Left colon (tissue), 2 donors: ENCODE results near the gene XK. TPM values are rescaled to one million over a fixed set of nuclear protein-coding genes. Genes with fewer than 3 reads are reported as not detected.
"Not testable (repeated sequence)": the region's sequence is repeated elsewhere in the genome, so short reads cannot be mapped to it uniquely, and the experiment has no call there.

Experiments
- ATAC-seq: fragments of 200-7000 bp; cut with Tn5 transposase; one replicate; pipeline ENCODE4 v1.9.1; 2020; ENCODE audit warnings: mild to moderate bottlenecking, moderate library complexity
- DNase-seq, 2 donors: peaks; one replicate each; pipeline ENCODE4 v3.0.0-alpha.2; 2020
- intact Hi-C, 2 donors: fragments of 100-400 bp; cut with DNase I in 1 of 2; cut with micrococcal nuclease in 1 of 2; formaldehyde crosslinking; loops; one replicate each; pipeline versions ENCODE4 v1.11.2 to v1.14.0; 2022; cut with DNase I, micrococcal nuclease
- total RNA-seq, 2 donors: library from RNA; stranded (reverse); fragmentation: NEBNext Ultra II Directional; extraction: Animal tissue kit (Norgen Biotek cat#: 25700); gene quantifications; one replicate each; pipeline ENCODE4 v1.2.1, GENCODE V29; 2021
- donor health status: DM: no; HTN: no; CAD: no.
- donor health status: DM: yes; HTN: yes; CAD: no.

The XK gene
- total RNA-seq, 2 donors from 2014 or later: 26.7 to 34.3 TPM

DNA sequence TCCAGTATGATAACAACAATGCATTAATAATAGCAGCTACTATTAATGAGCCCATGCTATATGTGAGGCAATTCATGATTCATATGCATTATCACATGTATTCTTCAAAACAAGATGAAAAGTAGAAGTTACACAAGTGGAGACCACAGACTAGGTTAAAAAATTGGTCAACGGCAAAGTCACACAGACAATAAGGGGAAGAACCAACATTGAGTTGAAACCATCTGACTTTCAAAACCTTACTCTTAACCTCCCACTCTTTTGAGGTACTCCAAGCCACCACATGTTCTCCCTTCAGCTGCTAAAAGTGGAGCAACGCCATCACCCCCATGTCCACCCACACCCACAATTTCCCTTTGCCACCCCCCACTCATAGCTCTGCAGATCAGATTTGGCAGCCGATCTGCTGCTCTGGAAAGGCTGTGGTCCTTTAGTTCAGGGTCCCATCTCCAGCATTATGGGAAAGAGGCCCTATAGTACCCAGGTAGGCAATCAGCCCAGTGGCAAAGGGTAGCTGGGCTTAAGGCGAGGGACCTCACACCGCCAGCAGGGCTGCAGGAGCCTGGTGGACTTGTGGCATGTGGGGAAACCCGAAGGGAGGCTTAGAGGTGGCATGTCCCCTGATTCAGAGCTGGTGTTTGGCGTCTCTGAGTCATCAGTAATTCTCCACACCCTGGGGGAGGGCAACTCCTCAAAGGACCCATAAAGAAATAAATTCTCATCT lies 60.8 kb downstream of the XK start:
- intact Hi-C loops: no loop called here
- ATAC-seq: peak; percentile 59
- peak in 1 of 2 donors; percentile 24 for DNase-seq

GRCh38 chrX:37746951-37747350 lies 61.4 kb downstream of the XK start:
- intact Hi-C loops: no loop called here
- DNase-seq (no peak), ATAC-seq (no peak)

DNA sequence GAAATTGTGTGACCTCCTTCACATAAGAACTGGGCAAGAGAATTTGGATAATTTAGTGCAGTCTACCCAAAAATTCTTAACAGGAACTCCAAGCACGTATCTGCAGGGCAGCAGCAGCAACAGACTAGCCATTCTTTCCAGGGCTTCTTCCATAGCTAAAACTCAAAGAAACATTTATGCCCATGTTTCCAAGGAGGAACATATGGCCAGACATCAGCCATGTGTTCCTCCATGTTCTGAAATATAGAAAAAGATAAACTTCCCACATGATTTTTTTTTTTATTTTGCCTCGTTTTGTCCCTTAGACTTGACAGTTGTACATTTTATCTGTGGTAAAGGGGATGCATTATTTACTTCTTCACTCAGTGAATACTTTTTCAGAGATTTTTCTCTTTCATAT lies 66.7 kb downstream of the XK start:
- ATAC-seq (no peak), DNase-seq (no peak)
- intact Hi-C loops: loop anchor here in 1 of 2 donors (10.0 kb wide), 1 partner anchor 423 kb away; no protein-coding TSS in a partner anchor

- ATAC-seq: no peak
These were observed 67.3 kb downstream of the XK start for GRCh38 chrX:37752936-37753335.

GRCh38 chrX:37753384-37753783 lies 67.8 kb downstream of the XK start:
- ATAC-seq: no peak
- no peak for DNase-seq
- intact Hi-C loops: loop anchor here in 1 of 2 donors (10.0 kb wide), 1 partner anchor 421 kb away; no protein-coding TSS in a partner anchor

More at GRCh38 chrX:37752936-37753335, 67.3 kb downstream of the XK start:
- intact Hi-C loops: loop anchor here in 1 of 2 donors (10.0 kb wide), 1 partner anchor 422 kb away; no protein-coding TSS in a partner anchor
- no peak for DNase-seq

DNA sequence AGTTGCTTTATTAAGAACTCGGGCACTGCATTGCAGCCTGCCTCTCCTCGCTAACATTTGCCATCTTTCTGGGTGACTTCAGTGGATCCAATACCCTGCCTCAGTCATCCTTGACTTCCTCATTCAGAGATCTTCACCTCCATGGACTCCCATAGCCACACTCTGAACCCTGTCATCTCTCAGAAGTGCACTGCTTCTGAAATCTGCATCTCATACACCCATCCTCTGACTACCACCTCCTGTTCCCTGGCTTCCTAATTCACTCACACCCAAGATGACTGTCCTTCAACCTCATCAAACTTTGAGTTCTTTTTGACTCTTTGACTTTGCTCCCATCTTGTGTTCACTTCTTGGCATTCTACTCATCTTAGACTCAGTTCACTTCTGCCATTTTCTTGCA lies 68.9 kb downstream of the XK start:
- no peak for ATAC-seq
- DNase-seq: no peak
- intact Hi-C loops: loop anchor here in 1 of 2 donors (10.0 kb wide), 1 partner anchor 420 kb away; no protein-coding TSS in a partner anchor

DNA sequence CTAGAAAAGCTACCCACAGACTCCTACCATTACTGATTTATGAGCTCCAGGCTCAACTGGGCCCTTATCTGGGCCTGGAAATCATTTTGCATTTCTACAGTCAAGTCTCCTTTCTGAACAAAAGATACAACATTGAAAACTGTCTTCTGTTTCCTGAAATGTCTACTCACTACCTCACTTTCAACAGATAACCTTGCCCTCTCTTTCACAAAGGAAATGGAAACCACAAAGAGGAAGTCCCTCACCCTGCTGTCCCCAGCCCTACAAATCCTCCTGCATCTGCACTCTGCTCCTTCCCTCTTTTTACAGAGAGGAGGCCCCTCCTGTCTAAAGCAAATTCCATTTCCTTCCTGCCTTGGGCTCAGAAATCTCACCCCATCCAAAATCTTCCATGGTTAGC lies 69.4 kb downstream of the XK start:
- intact Hi-C loops: loop anchor here in 1 of 2 donors (10.0 kb wide), 1 partner anchor 420 kb away; no protein-coding TSS in a partner anchor
- DNase-seq: peak in 1 of 2 donors; percentile 25
- peak; percentile 35 for ATAC-seq

GRCh38 chrX:37757082-37757481 lies 71.5 kb downstream of the XK start:
- ATAC-seq (no peak), DNase-seq (no peak)
- intact Hi-C loops: loop anchor here in 1 of 2 donors (10.0 kb wide), 1 partner anchor 418 kb away; no protein-coding TSS in a partner anchor

DNA sequence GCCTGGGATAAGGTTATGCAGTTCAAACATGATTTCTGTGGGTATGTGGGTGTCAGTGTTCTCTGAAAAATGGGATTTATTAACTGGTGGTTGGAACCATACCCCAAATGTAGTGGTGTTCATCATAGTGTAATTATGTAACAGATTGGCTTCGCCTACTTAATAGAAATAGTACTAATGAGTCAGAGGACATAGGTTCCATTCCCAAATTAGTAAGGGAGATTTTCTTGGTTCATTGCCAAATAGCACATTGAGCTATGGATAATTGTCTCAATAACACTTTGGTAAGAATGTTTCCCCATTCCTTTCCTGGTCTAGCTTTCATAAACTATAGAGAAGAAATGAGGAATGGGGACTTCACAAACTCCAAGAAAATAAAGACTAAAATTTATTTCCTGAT lies 73.8 kb downstream of the XK start:
- intact Hi-C loops: loop anchor here in 1 of 2 donors (10.0 kb wide), 1 partner anchor 415 kb away; no protein-coding TSS in a partner anchor
- DNase-seq: no peak
- ATAC-seq: no peak

DNA sequence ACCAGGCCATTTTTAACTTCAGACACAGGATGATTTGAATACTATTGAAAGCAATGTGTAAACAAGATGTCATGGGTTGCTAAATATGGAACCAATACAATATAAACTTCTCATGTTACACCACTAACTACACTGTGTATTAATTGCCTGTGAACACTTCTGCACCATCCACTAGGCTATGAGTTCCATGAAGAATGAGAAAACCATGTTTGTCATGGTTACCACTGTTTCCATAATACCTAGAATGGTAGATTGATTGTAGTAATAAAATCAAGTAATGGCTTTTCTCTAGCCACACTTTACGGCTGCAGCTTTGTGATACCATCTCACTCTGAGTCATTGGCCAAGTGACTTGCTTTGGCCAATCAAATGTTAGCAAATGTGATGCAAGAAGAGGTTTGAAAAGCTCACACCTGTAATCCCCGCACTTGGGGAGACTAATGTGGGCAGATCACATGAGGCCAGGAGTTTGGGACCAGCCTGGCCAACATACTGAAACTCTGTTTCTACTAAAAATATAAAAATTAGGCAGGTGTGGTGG lies 74.4 kb downstream of the XK start:
- intact Hi-C loops: loop anchor here in 1 of 2 donors (10.0 kb wide), 1 partner anchor 415 kb away; no protein-coding TSS in a partner anchor
- ATAC-seq: no peak

GRCh38 chrX:37763400-37763799 lies 77.8 kb downstream of the XK start:
- DNase-seq: no peak
- no peak for ATAC-seq
- intact Hi-C loops: no loop called here

More for the DNA sequence above, 74.4 kb downstream of the XK start:
- no peak for DNase-seq

GRCh38 chrX:37765507-37765906 lies 79.9 kb downstream of the XK start:
- intact Hi-C loops: no loop called here
- ATAC-seq (no peak), DNase-seq (no peak)

- intact Hi-C loops: no loop called here
- ATAC-seq (no peak), DNase-seq (no peak)
These were observed 81.8 kb downstream of the XK start for GRCh38 chrX:37767430-37767829.

DNA sequence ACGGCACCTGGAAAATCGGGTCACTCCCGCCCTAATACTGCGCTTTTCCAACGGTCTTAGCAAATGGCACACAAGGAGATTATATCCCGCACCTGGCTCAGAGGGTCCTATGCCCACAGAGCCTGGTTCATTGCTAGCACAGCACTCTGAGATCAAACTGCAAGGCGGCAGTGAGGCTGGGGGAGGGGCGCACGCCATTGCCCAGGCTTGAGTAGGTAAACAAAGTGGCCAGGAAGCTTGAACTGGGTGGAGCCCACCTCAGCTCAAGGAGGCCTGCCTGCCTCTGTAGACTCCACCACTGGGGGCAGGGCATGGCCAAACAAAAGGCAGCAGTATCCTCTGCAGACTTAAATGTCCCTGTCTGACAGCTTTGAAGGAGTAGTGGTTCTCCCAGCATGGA lies 83.3 kb downstream of the XK start:
- intact Hi-C loops, ATAC-seq, DNase-seq: not testable (repeated sequence)

GRCh38 chrX:37776283-37776986 lies 90.8 kb downstream of the XK start:
- no peak for ATAC-seq
- DNase-seq: no peak
- intact Hi-C loops: no loop called here

- intact Hi-C loops: no loop called here
- no peak for DNase-seq
- ATAC-seq: no peak
These were observed 91.4 kb downstream of the XK start for GRCh38 chrX:37776987-37777325.

- no peak for ATAC-seq
These were observed 94.3 kb downstream of the XK start, which contains the start of gene CYBB for GRCh38 chrX:37779857-37780256. TSS of gene CYBB (plus strand) at chrX:37780059. CDS start at chrX:37780078, 19 bp downstream.

GRCh38 chrX:37781081-37781480 lies 95.5 kb downstream of the XK start:
- ATAC-seq (peak; percentile 6), DNase-seq (no peak)
- intact Hi-C loops: no loop called here

More at GRCh38 chrX:37779857-37780256, 94.3 kb downstream of the XK start, which contains the start of gene CYBB:
- no peak for DNase-seq
- intact Hi-C loops: no loop called here
